GM13976 (cell line): ENCODE data around the gene PGS1.

ENCODE experiments used
- DNase-seq: peaks from one replicate; pipeline ENCODE4 v3.0.0; 2012; ENCODE audit warnings: low spot score
- in situ Hi-C: fragments of 300-500 bp; cut with MboI; formaldehyde crosslinking; loops from one replicate; pipeline ENCODE4 v1.12.0; 2022; ENCODE audit warnings: low sequenced_read_pairs, mixed read lengths, inconsistent platforms; ENCODE audit not compliant: unreplicated experiment
- TF ChIP-seq, protein P1 (sequence below): IDR thresholded peaks from 2 replicates; pipeline ENCODE4 v1.5.1; 2012; ENCODE audit warnings: borderline replicate concordance, mild to moderate bottlenecking; ENCODE audit not compliant: insufficient read depth; ENCODE audit errors: extremely low read depth, missing control alignments, control extremely low read depth

PGS1 gene

DNA sequence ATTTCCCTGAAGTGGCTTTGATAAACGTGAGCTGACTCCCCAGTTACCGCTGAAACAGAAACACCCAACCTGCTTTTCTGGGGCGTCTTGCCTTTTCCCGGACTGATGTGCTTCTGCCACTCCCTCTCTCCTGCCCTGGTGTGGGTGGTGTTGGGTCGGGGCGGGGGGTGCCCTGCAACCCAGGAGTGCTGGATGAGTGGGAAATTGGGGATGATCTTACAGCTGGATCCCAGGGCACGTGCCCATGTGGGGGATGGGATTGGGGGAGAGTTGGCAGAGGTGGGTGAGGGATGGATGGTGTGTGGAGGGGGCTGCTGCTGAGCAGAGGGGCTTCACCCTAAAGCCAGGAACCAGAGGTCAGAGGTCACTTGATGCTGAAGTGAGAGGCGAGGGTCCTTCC lies 28.5 kb downstream of the PGS1 start:
- in situ Hi-C loops, result no loop called here
- TF ChIP-seq, protein P1, sequence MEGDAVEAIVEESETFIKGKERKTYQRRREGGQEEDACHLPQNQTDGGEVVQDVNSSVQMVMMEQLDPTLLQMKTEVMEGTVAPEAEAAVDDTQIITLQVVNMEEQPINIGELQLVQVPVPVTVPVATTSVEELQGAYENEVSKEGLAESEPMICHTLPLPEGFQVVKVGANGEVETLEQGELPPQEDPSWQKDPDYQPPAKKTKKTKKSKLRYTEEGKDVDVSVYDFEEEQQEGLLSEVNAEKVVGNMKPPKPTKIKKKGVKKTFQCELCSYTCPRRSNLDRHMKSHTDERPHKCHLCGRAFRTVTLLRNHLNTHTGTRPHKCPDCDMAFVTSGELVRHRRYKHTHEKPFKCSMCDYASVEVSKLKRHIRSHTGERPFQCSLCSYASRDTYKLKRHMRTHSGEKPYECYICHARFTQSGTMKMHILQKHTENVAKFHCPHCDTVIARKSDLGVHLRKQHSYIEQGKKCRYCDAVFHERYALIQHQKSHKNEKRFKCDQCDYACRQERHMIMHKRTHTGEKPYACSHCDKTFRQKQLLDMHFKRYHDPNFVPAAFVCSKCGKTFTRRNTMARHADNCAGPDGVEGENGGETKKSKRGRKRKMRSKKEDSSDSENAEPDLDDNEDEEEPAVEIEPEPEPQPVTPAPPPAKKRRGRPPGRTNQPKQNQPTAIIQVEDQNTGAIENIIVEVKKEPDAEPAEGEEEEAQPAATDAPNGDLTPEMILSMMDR, result no peak
- DNase-seq, result no peak

DNA sequence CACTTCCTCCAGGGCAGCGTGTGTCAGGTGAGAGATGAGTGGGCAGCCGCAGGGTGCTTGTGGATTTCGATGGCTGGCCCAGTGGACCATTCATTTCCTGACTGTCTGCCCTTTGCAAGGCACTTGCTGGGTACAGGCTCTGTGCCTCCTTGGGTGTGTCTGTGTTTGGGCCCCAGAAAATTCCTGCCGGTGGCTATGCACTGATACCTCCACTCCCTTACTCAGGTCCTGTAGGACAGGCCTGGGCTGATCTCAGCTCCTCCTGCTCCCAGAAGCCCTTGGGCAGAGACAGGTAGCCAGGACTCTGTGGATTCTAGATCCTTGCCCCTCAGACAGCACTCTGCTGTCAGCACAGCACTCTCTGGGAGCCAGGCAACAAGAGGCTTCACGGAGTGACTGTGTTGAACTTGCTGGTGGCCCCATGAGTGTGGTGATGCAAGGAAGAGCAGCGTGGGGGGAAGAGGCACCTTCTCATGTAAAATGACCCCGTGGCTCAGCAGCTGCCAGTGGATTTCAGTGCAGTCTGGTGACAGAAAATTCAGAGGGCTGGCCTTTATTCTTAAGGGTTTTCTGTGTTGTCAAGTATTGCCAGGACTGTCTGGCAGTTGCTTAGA lies 29.0 kb downstream of the PGS1 start:
- DNase-seq, result no peak

GRCh38 chr17:78408476-78409050 lies 30.1 kb downstream of the PGS1 start:
- TF ChIP-seq, protein P1, result no peak
- in situ Hi-C loops, result no loop called here
- DNase-seq, result no peak

More for the DNA sequence above, 29.0 kb downstream of the PGS1 start:
- TF ChIP-seq, protein P1, result no peak
- in situ Hi-C loops, result no loop called here

- DNase-seq, result no peak
- in situ Hi-C loops, result no loop called here
- TF ChIP-seq, protein P1, result no peak
These were observed 30.9 kb downstream of the PGS1 start for GRCh38 chr17:78409191-78409928.

GRCh38 chr17:78411241-78411857 lies 32.9 kb downstream of the PGS1 start:
- in situ Hi-C loops, result no loop called here
- no peak for DNase-seq
- TF ChIP-seq, protein P1, result no peak

GRCh38 chr17:78412403-78412802 lies 34.0 kb downstream of the PGS1 start:
- TF ChIP-seq, protein P1, result peak; percentile 12
- in situ Hi-C loops, result no loop called here
- peak; percentile 56 for DNase-seq
